A549 (cell line): ENCODE data around the gene GGN.

Experiments
- POLR2A ChIP-seq: IDR thresholded peaks from 2 replicates; pipeline ENCODE4 v1.6.1; 2012; ENCODE audit warnings: mild to moderate bottlenecking, low read length
- ZC3H11A ChIP-seq: fragments of 450-650 bp; IDR thresholded peaks from 2 replicates; pipeline ENCODE4 v1.6.1; 2014; ENCODE audit warnings: antibody characterized with exemption, mild to moderate bottlenecking

DNA sequence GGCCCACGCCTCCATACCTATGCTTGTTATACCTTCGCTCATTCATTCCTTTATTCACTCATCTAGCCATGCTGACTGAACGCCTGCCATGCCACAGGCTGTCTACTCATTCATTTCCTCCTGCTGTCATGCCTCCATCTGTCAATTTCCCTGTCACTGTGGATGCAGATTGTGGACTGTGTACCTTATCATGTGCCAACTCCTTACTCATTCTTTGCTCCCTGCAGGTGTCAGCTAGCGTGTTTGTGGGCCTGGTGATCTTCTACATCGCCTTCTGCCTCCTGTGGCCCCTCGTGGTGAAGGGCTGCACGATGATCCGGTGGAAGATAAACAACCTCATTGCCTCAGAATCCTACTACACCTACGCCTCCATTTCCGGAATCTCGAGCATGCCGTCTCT, 17.5 kb downstream of the GGN start:
- TF ChIP-seq POLR2A = no peak
- TF ChIP-seq ZC3H11A = no peak
